Adipose tissue (tissue), 3 donors: ENCODE results near the gene ODR4. TPM values are rescaled to one million over a fixed set of nuclear protein-coding genes. Genes with fewer than 3 reads are reported as not detected.
"Not testable (repeated sequence)": the region's sequence is repeated elsewhere in the genome, so short reads cannot be mapped to it uniquely, and the experiment has no call there.

Experiments used
- H3K27ac ChIP-seq: one replicate; pipeline ENCODE4 v1.5.1; 2013; ENCODE audit warnings: low read depth, low read length
- WGBS, 3 donors: extraction: QIAGEN DNeasy Blood & Tissue Kit; methylation state at CpG; one replicate each; pipeline ENCODE4 v1.1.7; 2013; 5-methylcytosine and 5-hydroxymethylcytosine counted together
- polyA plus RNA-seq, 3 donors: library from polyadenylated mRNA; stranded (reverse); fragments of 200-250 nt; gene quantifications; one replicate each; pipeline ENCODE4 v1.2.3, GENCODE V29; 2013
- donor health status: healthy with polysubstance abuse.
- donor health status: Bipolar disorder and iron deficiency.
- donor health status: healthy.

Gene ODR4
- polyA plus RNA-seq, 3 donors = 6.2 to 13.6 (median 10.3) TPM

GRCh38 chr1:186418503-186418902, 42.9 kb downstream of the ODR4 start:
- 49 to 91% (median 83%) methylated on average over 4 of the region's 4 CpGs for WGBS, 3 donors
- H3K27ac ChIP-seq = no peak overlapping the region

GRCh38 chr1:186420311-186420710, 44.7 kb downstream of the ODR4 start:
- H3K27ac ChIP-seq = no peak overlapping the region

DNA sequence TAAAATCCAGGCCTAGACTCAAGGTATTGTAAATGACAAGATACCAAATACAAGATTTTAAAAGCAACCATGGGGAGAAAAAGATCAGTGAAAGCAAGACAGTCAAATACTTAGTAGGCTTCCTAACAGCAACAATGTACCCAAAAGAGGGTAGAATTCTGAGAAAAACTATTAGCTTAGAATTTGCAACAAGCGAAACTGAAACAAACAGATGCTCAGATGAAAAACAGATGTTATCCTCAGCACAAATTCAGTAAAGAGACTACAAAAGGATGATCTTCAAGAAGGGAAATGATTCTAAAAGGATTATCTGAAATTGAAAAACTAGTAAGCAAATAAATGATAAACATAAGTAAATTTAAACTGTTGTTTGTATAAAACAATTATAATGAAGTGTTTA, 45.3 kb downstream of the ODR4 start:
- WGBS, 3 donors = 65 to 83% (median 71%) methylated on average over 1 of the region's 1 CpG

GRCh38 chr1:186421446-186421845, 45.8 kb downstream of the ODR4 start:
- 82 to 96% (median 89%) methylated on average over 6 of the region's 6 CpGs for WGBS, 3 donors
- no peak overlapping the region for H3K27ac ChIP-seq

More for the DNA sequence above, 45.3 kb downstream of the ODR4 start:
- no peak overlapping the region for H3K27ac ChIP-seq

- no peak overlapping the region for H3K27ac ChIP-seq
- WGBS, 3 donors = 67 to 71% (median 70%) methylated on average over 2 of the region's 2 CpGs
Observed at GRCh38 chr1:186424539-186424938, 48.9 kb downstream of the ODR4 start.

GRCh38 chr1:186426118-186426517, 50.5 kb downstream of the ODR4 start:
- H3K27ac ChIP-seq = no peak overlapping the region
- 83 to 87% (median 84%) methylated on average over 3 of the region's 3 CpGs for WGBS, 3 donors

GRCh38 chr1:186429017-186429416, 53.4 kb downstream of the ODR4 start:
- 84 to 87% (median 86%) methylated on average over 3 of the region's 3 CpGs for WGBS, 3 donors
- H3K27ac ChIP-seq = no peak overlapping the region

DNA sequence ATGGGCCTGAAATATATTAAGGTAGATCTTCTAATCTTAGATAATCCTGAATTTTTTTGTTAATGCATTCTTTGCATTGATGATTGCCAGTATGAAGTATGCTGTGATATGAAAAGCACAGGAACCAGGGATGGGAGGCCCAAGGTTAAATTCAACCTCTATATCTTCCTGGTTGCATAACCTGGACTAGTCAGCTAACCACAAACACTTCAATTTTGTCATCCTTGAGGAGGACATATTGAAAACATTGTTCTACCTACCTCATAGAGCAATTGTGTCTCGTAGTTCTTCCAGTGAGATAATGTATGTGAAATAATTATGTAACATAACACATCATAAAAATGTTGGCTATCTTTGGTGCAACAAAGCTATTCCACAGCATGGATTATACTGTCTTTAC, 59.7 kb downstream of the ODR4 start:
- no peak overlapping the region for H3K27ac ChIP-seq
- 61 to 95% (median 79%) methylated on average over 1 of the region's 1 CpG for WGBS, 3 donors

GRCh38 chr1:186438567-186438966, 62.9 kb downstream of the ODR4 start:
- WGBS, 3 donors = 63 to 80% (median 69%) methylated on average over 5 of the region's 5 CpGs
- no peak overlapping the region for H3K27ac ChIP-seq

GRCh38 chr1:186440584-186440983, 64.9 kb downstream of the ODR4 start:
- 43 to 53% (median 46%) methylated on average over 3 of the region's 3 CpGs for WGBS, 3 donors
- H3K27ac ChIP-seq = no peak overlapping the region

DNA sequence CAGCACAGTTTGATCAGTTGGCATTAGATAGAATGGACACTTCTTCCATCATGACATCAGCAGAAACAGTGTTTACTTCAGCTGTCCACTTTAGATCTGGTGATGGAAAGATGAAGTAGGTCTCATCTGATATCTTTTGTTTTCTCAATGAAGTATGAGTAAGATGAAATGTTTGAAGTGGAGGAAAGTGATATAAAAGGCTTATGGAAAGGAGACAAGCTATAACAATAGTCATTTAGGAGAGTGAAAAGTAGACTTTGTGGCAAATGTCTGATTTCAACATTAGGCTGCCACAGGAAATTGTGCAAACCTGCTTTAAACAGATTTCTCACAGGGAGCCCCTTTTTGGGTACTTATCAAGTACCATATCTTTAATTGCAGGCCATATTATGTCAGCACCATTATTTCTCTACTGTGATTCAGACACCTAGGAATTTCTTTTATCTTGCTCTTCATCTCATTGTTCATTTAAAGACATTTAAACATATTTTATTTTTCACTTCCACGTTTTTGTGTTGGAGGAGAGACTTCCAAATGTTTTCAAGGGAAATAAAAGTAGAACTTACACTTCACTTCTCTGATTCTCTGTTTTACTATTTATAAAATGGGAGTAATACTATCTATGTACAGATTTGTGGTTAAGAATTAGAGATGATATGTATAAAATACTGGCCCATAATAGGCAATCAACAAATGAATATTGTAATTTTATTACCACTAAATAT, 67.2 kb downstream of the ODR4 start:
- no peak overlapping the region for H3K27ac ChIP-seq
- WGBS, 3 donors = 17 to 50% (median 22%) methylated on average over 1 of the region's 1 CpG

- H3K27ac ChIP-seq = no peak overlapping the region
- WGBS, 3 donors = 90 to 97% (median 96%) methylated on average over 2 of the region's 2 CpGs
Observed at GRCh38 chr1:186443638-186444037, 68.0 kb downstream of the ODR4 start.

DNA sequence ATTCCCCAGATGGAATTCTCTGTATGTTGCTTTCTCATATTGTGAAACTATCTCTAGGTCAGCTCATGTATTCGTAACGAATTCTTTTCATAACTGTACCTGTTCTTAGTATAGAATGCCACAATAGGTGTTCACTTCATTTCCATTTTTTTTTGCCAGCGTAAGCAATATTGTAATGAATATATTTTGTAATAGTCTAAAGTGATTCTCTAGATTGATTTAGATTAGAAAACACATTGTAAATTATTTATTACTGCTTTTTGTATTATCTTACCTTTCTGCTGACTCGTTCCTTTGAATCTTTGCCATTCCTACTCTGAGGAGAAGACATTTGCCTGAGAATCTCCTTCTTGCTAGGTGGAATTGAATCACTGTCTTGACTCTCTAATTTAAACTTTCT, 70.5 kb downstream of the ODR4 start:
- 90 to 92% (median 91%) methylated on average over 4 of the region's 4 CpGs for WGBS, 3 donors

DNA sequence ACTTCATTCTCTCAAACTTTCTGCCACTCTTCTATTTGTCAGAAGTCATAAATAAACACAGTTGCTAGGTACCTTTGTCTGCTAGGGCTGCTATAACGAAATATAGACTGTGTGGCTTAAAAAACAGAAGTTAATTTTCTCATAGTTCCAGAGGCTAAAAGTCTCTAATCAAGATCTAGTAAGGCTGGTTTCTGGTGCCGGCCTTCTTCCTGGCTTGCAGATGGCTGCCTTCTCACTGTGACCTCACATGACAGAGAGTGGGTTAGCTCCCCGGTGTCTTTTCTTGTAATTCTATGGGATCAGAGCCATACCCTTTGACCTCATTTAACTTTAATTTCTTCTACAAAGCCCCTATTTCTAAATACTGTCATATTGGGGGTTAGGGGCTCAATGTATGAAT, 79.3 kb downstream of the ODR4 start:
- no peak overlapping the region for H3K27ac ChIP-seq
- WGBS, 3 donors = 26 to 47% (median 39%) methylated on average over 3 of the region's 3 CpGs

More for the DNA sequence above, 70.5 kb downstream of the ODR4 start:
- no peak overlapping the region for H3K27ac ChIP-seq

DNA sequence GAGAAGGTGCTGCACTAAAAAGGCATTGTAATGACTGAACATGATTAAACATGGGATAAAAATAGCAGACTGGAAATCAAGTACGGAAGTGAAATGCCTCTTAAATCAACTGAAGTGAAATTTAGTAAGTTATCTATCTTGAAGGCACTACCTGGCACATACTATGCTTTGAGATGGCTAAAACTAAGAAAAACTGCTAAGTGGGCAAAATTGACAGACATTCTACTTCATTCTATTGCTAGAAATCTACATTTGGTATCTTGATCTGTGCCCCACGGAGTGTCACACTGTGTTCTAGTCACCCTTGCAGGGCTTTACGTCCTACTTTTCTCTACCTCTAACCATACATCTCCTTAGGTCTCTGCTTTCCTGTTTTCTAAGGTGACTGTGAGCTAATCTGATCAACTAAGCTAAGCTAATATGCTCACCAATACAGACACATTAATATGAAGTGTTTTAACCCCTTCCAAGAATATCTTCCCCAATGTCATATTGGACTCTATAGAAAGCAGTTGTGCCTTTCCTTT, 81.2 kb downstream of the ODR4 start:
- H3K27ac ChIP-seq = no peak overlapping the region
- WGBS, 3 donors = 49 to 62% (median 51%) methylated on average over 3 of the region's 3 CpGs

DNA sequence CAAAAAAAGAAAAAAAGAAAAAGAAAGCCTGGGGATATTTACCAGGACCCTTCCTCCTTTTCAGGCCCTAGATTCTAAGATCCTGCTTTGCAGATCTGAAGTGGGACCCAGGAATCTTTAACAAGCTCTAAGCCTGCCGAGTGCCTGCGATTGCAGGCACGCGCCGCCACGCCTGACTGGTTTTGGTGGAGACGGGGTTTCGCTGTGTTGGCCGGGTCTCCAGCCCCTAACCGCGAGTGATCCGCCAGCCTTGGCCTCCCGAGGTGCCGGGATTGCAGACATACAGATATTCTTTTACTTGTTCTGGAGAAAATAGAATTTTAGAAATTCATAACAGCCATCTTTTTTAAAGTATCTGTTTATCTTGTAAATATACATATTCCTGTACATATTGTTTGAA, 83.5 kb downstream of the ODR4 start:
- H3K27ac ChIP-seq = not testable (repeated sequence)
- 95 to 96% (median 95%) methylated on average over 14 of the region's 14 CpGs for WGBS, 3 donors

DNA sequence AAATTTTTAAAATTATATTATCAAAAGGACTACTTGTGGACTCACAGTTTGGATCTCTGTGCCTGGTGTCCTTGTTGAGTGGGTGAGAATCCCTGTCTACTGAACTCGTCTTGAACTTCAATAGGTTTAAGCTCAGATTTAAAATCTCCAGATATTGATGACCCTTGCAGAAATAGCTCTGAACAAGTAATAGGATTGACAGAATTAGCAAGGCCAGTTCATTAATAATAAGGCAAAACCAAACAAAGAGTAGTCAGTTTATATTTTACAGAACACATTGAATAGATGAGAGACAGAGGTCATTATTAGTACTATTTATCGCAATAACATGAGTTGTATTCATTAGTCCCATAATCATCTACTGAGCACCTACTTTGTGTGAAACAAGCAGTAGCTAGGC, 85.4 kb downstream of the ODR4 start, which contains the start of gene PDC:
Gene PDC (minus strand): TSS at position 101 of the 400 bp plus-strand sequence. CDS start 11,655 bp downstream, outside the sequence.
- 84 to 90% (median 89%) methylated on average over 2 of the region's 2 CpGs for WGBS, 3 donors

DNA sequence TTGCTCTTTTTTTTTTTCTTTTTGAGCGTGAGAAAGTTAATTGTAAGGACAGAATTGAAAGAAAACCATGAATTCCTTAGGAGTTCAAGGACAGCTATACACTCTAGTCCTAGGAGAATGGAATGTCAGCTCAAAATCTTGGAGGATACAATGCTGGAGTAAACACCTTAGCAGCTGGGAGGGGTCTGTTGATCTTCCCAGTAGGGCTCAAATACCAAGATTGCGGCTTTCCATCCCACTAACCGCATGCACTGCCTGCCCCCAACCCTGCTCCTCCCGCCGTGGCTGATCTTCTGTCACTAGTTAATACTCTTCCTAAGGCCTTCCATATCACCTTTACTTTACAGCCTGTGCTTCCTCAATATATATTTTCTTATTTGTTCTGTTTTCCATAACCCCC, 87.9 kb downstream of the ODR4 start:
- whole genome bisulfite sequencing, 3 donors = 71 to 85% (median 82%) methylated on average over 5 of the region's 5 CpGs
- no peak overlapping the region for H3K27ac ChIP-seq

More for the DNA sequence above, 85.4 kb downstream of the ODR4 start, which contains the start of gene PDC:
- H3K27ac ChIP-seq = no peak within 1 kb of the TSS

GRCh38 chr1:186463926-186464325, 88.3 kb downstream of the ODR4 start:
- H3K27ac ChIP-seq = no peak overlapping the region
- WGBS, 3 donors = 78 to 89% (median 87%) methylated on average over 3 of the region's 3 CpGs

- not testable (repeated sequence) for H3K27ac ChIP-seq
Observed at GRCh38 chr1:186465491-186465890, 89.9 kb downstream of the ODR4 start.
